ENCODE data around the gene EEF1AKMT2. TPM values are rescaled to one million over a fixed set of nuclear protein-coding genes. Genes with fewer than 3 reads are reported as not detected.
"Not testable (repeated sequence)": the region's sequence is repeated elsewhere in the genome, so short reads cannot be mapped to it uniquely, and the experiment has no call there.

EEF1AKMT2 gene
- polyA plus RNA-seq, 1 donor: 21.1 TPM

DNA sequence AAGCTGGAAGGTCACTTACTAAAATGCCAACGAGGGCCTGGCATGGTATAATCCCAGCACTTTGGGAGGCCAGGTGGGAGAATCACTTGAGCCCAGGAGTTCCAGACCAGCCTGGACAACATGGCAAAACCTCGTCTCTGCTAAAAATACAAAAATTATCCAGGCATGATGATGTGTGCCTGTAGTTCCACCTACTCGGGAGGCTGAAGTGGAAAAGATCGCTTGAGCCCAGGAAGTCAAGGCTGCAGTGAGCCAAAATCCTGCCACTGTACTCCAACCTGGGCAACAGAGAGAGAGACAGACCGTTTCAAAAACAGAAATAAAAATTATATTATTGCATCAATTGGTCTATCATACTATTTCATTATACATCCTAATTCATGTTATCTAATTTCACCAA lies 29.4 kb downstream of the EEF1AKMT2 start:
- Histone ChIP-seq H3K4me1 (ENCODE audit: control insufficient read depth, insufficient read depth, low read length) (no peaks in the 10 kb centered on the region), H3K9me3 (ENCODE audit: control insufficient read depth, low read depth, low read length) (no peaks in the 10 kb centered on the region), H3K36me3 (ENCODE audit: control insufficient read depth, insufficient read depth, low read length) (peaks cover 29% of the 10 kb centered on the region), H3K4me3 (ENCODE audit: low read length) (no peak overlapping the region), H3K27me3 (ENCODE audit: control insufficient read depth, insufficient read depth, low read length) (no peaks in the 10 kb centered on the region), H3K27ac (ENCODE audit: low read length) (no peak overlapping the region)
- no CpG with 5 or more reads among the region's 5 CpGs for WGBS (ENCODE audit: insufficient coverage, low lambda C conversion rate)
- no peak for DNase-seq

DNA sequence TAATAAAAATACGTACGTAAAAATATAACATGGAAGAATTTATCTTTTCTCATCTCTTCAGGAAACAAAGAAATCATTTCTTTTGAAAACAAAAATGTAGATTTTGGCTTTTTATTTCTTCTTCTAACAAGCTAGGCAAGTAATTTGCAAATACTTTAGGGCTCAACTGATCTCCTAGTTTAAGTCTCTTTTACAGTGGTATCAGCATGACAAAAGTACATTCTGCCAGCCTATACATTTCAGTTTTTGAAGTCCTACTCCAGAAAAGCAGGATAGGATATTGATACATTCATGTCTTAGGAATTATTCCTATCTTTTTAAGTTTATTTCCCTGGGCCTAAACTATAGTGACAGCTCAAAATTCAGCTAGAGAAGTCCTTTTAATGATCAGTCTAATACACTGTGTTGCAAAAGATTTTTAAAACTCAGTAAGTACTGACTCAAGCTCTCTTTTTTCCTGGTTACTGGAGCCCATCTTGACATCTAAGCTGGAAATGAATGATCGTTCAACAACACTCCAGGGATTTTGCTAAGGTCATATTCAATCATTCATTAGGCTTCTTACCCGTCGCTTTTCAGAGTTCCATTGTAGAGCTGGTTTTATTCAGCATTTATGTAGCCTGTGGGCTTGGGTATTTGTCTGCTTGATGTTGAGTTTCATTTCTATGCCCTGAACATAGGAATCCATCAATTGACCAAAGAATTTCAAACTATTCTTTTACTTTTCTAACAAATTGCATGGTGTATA lies 35.4 kb downstream of the EEF1AKMT2 start:
- Histone ChIP-seq H3K4me3 (ENCODE audit: low read length) (no peak overlapping the region), H3K27me3 (ENCODE audit: control insufficient read depth, insufficient read depth, low read length) (no peaks in the 10 kb centered on the region), H3K4me1 (ENCODE audit: control insufficient read depth, insufficient read depth, low read length) (no peaks in the 10 kb centered on the region), H3K27ac (ENCODE audit: low read length) (no peak overlapping the region), H3K9me3 (ENCODE audit: control insufficient read depth, low read depth, low read length) (no peaks in the 10 kb centered on the region), H3K36me3 (ENCODE audit: control insufficient read depth, insufficient read depth, low read length) (peaks cover 23% of the 10 kb centered on the region)
- 67% methylated on average over 2 of the region's 5 CpGs for WGBS (ENCODE audit: insufficient coverage, low lambda C conversion rate)
- DNase-seq: no peak

DNA sequence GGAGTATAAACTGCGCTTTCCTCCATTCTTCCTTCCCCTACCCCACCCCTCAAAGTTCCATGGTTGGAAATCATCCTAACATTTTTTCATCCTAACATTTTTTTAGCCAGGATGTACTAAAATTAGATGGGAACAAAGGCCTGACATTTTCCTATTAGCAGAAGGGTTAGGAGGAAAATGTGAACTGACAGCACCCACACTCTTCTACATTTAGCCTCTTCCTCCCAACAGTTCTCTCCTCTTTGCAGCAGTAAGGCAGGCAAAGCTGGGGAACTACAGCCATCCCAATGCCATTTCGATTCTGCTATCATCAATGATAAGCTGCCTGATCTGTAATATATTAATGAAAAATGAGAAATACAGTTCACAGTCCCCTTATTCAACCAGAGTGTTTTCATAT lies 36.1 kb downstream of the EEF1AKMT2 start:
- Histone ChIP-seq H3K4me3 (ENCODE audit: low read length) (no peak overlapping the region), H3K27ac (ENCODE audit: low read length) (no peak overlapping the region), H3K9me3 (ENCODE audit: control insufficient read depth, low read depth, low read length) (no peaks in the 10 kb centered on the region), H3K27me3 (ENCODE audit: control insufficient read depth, insufficient read depth, low read length) (no peaks in the 10 kb centered on the region), H3K36me3 (ENCODE audit: control insufficient read depth, insufficient read depth, low read length) (peaks cover 18% of the 10 kb centered on the region), H3K4me1 (ENCODE audit: control insufficient read depth, insufficient read depth, low read length) (no peaks in the 10 kb centered on the region)
- 40% methylated on average over 1 of the region's 2 CpGs for WGBS (ENCODE audit: insufficient coverage, low lambda C conversion rate)
- DNase-seq: no peak

DNA sequence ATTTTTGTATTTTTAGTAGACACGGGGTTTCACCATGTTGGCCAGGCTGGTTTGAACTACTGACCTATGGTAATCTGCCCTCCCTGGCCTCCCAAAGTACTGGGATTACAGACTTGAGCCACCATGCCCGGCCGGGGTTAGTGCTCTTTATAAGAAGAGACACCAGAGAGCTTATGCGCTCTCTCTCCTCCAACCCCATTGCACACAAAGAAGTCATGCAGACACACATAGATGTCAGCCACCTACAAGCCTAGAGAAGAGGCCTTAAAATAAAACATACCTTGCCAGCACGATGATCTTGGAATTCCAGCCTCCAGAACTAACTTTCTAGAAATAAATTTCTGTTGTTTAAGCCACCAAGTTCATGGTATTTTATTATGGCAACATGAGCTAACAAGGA lies 37.5 kb downstream of the EEF1AKMT2 start:
- Histone ChIP-seq H3K36me3 (ENCODE audit: control insufficient read depth, insufficient read depth, low read length) (peaks cover 13% of the 10 kb centered on the region), H3K9me3 (ENCODE audit: control insufficient read depth, low read depth, low read length) (no peaks in the 10 kb centered on the region), H3K4me3 (ENCODE audit: low read length) (no peak overlapping the region), H3K4me1 (ENCODE audit: control insufficient read depth, insufficient read depth, low read length) (no peaks in the 10 kb centered on the region), H3K27ac (ENCODE audit: low read length) (no peak overlapping the region), H3K27me3 (ENCODE audit: control insufficient read depth, insufficient read depth, low read length) (no peaks in the 10 kb centered on the region)
- WGBS (ENCODE audit: insufficient coverage, low lambda C conversion rate): no CpG with 5 or more reads among the region's 5 CpGs
- DNase-seq: no peak

DNA sequence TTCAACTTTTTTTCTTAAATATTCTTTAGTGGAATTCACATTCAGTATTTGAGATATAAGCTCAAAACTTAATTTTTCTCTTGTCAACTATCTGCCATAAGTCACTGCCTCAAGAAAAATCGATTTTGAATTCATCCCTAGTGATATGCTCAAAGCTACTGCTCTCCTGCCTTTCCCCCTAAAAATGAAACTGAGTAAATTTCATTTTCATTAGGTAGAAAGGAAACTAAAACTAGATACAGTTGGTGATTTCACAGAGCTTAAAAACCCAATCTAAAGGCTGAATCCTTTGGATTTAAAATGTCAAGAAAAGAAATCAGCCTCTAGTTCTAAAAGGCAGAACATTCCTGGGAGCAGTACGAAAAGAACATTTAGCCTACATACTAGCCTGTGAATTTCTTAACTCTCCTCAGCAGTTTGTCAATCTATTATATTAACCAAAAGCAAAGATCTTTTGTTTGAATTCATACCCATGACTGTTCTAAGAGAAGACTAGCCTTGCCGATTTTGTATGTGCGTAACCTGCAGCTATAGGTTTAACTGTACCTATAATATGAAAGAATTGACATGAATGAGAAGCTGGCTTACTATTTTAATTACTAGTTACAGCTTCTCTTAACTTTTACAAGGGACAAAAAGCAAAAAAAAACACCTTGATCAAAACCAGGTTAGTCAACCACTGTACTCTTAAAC lies 42.6 kb downstream of the EEF1AKMT2 start:
- Histone ChIP-seq H3K9me3 (ENCODE audit: control insufficient read depth, low read depth, low read length) (no peaks in the 10 kb centered on the region), H3K27ac (ENCODE audit: low read length) (peak overlapping the region; percentile 91), H3K36me3 (ENCODE audit: control insufficient read depth, insufficient read depth, low read length) (peaks cover 1% of the 10 kb centered on the region), H3K4me1 (ENCODE audit: control insufficient read depth, insufficient read depth, low read length) (peaks cover 31% of the 10 kb centered on the region), H3K27me3 (ENCODE audit: control insufficient read depth, insufficient read depth, low read length) (no peaks in the 10 kb centered on the region), H3K4me3 (ENCODE audit: low read length) (no peak overlapping the region)
- 60% methylated on average over 2 of the region's 4 CpGs for WGBS (ENCODE audit: insufficient coverage, low lambda C conversion rate)
- no peak for DNase-seq

DNA sequence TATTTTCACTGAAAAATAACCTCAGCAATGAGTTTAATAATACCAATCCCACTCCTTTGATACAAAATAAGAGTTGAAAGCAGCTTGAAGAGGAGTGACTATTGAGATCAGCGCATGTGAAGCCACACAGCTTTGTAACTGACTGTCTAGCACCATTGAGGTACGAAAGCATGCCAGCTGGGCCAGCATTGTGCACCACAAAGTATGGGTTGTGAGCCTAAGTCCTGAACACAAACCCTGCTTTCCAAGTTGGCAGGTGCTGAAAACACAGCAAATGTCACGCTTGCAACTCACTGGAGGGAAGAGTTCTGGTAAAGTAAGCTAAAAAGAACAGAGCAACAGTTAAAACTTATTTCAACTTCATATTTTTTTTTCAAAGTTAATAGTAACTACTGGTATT lies 43.5 kb downstream of the EEF1AKMT2 start:
- no peaks in the 10 kb centered on the region for H3K27me3 ChIP-seq (ENCODE audit: control insufficient read depth, insufficient read depth, low read length)
- H3K4me3 ChIP-seq (ENCODE audit: low read length): no peak overlapping the region
- peaks cover 31% of the 10 kb centered on the region for H3K4me1 ChIP-seq (ENCODE audit: control insufficient read depth, insufficient read depth, low read length)
- peak in 1 of 2 donors; percentile 54 for DNase-seq
- no peaks in the 10 kb centered on the region for H3K36me3 ChIP-seq (ENCODE audit: control insufficient read depth, insufficient read depth, low read length)
- no peaks in the 10 kb centered on the region for H3K9me3 ChIP-seq (ENCODE audit: control insufficient read depth, low read depth, low read length)
- H3K27ac ChIP-seq (ENCODE audit: low read length): peak overlapping the region; percentile 91
- no CpG with 5 or more reads among the region's 3 CpGs for WGBS (ENCODE audit: insufficient coverage, low lambda C conversion rate)

DNA sequence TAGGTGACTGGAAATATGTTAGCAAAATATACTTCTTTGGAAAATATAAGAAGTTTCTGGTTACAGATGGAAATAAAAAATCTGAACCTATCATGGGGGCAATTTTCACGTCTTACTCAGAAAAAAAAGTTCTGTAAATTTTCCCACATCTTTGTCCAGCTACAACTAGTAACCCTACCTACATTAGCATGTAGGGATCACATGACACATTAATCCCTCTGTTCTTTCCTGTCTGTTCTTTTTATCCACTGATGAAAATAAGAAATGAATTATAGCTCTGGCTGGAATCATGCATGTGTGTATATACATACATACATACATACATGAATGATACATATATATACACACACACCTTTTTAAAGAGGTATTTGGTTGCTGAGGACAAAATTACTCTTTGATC lies 43.9 kb downstream of the EEF1AKMT2 start:
- Histone ChIP-seq H3K27me3 (ENCODE audit: control insufficient read depth, insufficient read depth, low read length) (no peaks in the 10 kb centered on the region), H3K4me1 (ENCODE audit: control insufficient read depth, insufficient read depth, low read length) (peaks cover 31% of the 10 kb centered on the region), H3K27ac (ENCODE audit: low read length) (peak overlapping the region; percentile 91), H3K36me3 (ENCODE audit: control insufficient read depth, insufficient read depth, low read length) (no peaks in the 10 kb centered on the region), H3K9me3 (ENCODE audit: control insufficient read depth, low read depth, low read length) (no peaks in the 10 kb centered on the region), H3K4me3 (ENCODE audit: low read length) (no peak overlapping the region)
- no CpG with 5 or more reads among the region's 1 CpG for WGBS (ENCODE audit: insufficient coverage, low lambda C conversion rate)
- no peak for DNase-seq

DNA sequence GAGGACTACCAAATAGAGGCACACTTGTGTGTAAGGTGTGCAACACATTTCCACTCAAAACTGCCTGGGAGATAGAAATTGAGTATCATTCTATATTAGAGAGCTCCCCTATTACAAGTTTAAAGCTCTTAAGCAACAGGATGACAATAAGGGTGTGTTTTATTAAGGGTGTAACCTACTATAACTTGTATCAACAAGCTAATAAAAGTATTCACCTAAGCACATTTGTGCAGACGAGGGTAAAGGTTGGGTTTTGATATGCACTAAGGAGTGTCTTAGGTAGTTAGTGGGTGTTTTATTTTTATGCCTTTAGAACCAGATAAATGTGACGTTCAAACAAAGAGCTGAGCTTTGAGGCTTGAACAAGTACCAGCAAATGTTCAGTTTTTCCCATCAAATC lies 44.7 kb downstream of the EEF1AKMT2 start:
- peak; percentile 85 to 95 for DNase-seq

DNA sequence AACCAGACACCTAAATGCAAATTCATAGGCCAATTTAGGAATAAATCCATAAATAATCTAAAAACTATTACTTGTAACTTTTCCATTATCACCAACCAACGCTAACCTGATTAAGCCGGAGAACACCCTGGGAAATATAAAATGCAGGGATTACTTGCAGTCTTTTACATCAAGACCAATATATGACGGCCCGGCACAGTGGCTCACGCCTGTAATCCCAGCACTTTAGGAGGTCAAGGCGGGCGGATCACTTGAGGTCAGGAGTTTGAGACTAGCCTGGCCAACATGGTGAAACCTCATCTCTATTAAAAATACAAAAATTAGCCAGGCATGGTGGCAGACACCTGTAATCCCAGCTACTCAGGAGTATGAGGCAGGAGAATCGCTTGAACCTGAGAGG lies 45.2 kb downstream of the EEF1AKMT2 start:
- not testable (repeated sequence) for H3K9me3 ChIP-seq (ENCODE audit: control insufficient read depth, low read depth, low read length); DNase-seq; H3K4me3 ChIP-seq (ENCODE audit: low read length); H3K36me3 ChIP-seq (ENCODE audit: control insufficient read depth, insufficient read depth, low read length); H3K27me3 ChIP-seq (ENCODE audit: control insufficient read depth, insufficient read depth, low read length)
- H3K4me1 ChIP-seq (ENCODE audit: control insufficient read depth, insufficient read depth, low read length): peaks cover 41% of the 10 kb centered on the region
- H3K27ac ChIP-seq (ENCODE audit: low read length): peak overlapping the region; percentile 91
- WGBS (ENCODE audit: insufficient coverage, low lambda C conversion rate): no CpG with 5 or more reads among the region's 8 CpGs

More for the DNA sequence above, 44.7 kb downstream of the EEF1AKMT2 start:
- no peak overlapping the region for H3K4me3 ChIP-seq (ENCODE audit: low read length)
- no CpG with 5 or more reads among the region's 2 CpGs for WGBS (ENCODE audit: insufficient coverage, low lambda C conversion rate)
- H3K36me3 ChIP-seq (ENCODE audit: control insufficient read depth, insufficient read depth, low read length): no peaks in the 10 kb centered on the region
- H3K9me3 ChIP-seq (ENCODE audit: control insufficient read depth, low read depth, low read length): no peaks in the 10 kb centered on the region
- peaks cover 36% of the 10 kb centered on the region for H3K4me1 ChIP-seq (ENCODE audit: control insufficient read depth, insufficient read depth, low read length)
- no peaks in the 10 kb centered on the region for H3K27me3 ChIP-seq (ENCODE audit: control insufficient read depth, insufficient read depth, low read length)
- H3K27ac ChIP-seq (ENCODE audit: low read length): peak overlapping the region; percentile 91

DNA sequence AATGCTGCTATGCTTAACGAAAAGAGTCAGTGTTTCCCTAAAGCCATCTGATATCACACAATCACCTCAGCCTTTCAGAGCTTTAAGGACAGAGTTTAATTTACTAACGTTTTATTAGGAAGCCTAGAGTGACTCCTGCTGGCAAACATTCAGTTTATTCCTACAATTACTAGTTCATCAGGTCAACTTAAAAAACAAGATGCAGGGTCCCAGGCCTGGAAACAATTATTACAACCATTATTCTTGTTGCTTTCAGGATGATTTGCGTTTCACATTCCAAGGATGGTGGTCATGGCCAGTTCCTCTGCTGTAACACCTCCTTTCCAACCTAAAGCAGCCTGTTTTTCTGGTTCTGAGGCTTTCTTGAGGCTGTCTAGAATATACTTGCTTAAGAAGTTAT lies 46.0 kb downstream of the EEF1AKMT2 start:
- Histone ChIP-seq H3K4me3 (ENCODE audit: low read length) (no peak overlapping the region), H3K9me3 (ENCODE audit: control insufficient read depth, low read depth, low read length) (no peaks in the 10 kb centered on the region), H3K36me3 (ENCODE audit: control insufficient read depth, insufficient read depth, low read length) (no peaks in the 10 kb centered on the region), H3K4me1 (ENCODE audit: control insufficient read depth, insufficient read depth, low read length) (peaks cover 48% of the 10 kb centered on the region), H3K27me3 (ENCODE audit: control insufficient read depth, insufficient read depth, low read length) (no peaks in the 10 kb centered on the region), H3K27ac (ENCODE audit: low read length) (peak overlapping the region; percentile 91)
- no CpG with 5 or more reads among the region's 3 CpGs for WGBS (ENCODE audit: insufficient coverage, low lambda C conversion rate)
- peak in 1 of 2 donors; percentile 80 for DNase-seq
